A673 (cell line): ENCODE results near the gene DDI2. TPM values are rescaled to one million over a fixed set of nuclear protein-coding genes. Genes with fewer than 3 reads are reported as not detected.

Experiments used
- BruUV-seq: library from RNA; stranded (reverse); fragments of 400-500 nt; replicated peaks from 2 replicates; lab custom pipeline; 2021; lab: Mats Ljungman, UMichigan
- CTCF ChIA-PET: fragments of 300-600 bp; sonication (Branson Sonifier 250); formaldehyde crosslinking; loops from one replicate; lab custom pipeline; 2022; ENCODE audit warnings: antibody characterized with exemption; lab: Charles Lee
- POLR2A ChIA-PET: fragments of 300-600 bp; sonication (Branson Sonifier 250); formaldehyde crosslinking; loops from one replicate; lab custom pipeline; 2022; ENCODE audit warnings: antibody characterized with exemption; ENCODE audit not compliant: low non-redundant PET; lab: Charles Lee
- DNase-seq: peaks from one replicate; pipeline ENCODE4 v3.0.0-alpha.2; 2015; ENCODE audit warnings: low spot score
- H3K27ac ChIP-seq: fragments of 200-600 bp; sonication (generic); 2 replicates; pipeline ENCODE4 v1.5.1; 2016; ENCODE audit warnings: mixed run types, low read depth, mild to moderate bottlenecking, mixed read lengths, antibody characterized with exemption, low read length; ENCODE audit not compliant: poor library complexity, severe bottlenecking
- H3K27me3 ChIP-seq: fragments of 200-600 bp; sonication (generic); replicated peaks from 2 replicates; pipeline ENCODE4 v1.6.1; 2017; ENCODE audit warnings: mixed run types, low read depth, mild to moderate bottlenecking, mixed read lengths, antibody characterized with exemption, low read length; ENCODE audit not compliant: insufficient read depth, poor library complexity
- H3K36me3 ChIP-seq: fragments of 200-600 bp; sonication (generic); 2 replicates; pipeline ENCODE4 v1.6.1; 2016; ENCODE audit warnings: mixed run types, mild to moderate bottlenecking, mixed read lengths, antibody characterized with exemption, low read length; ENCODE audit not compliant: insufficient read depth, poor library complexity, severe bottlenecking
- H3K4me1 ChIP-seq: fragments of 200-600 bp; sonication (generic); 2 replicates; pipeline ENCODE4 v1.6.1; 2017; ENCODE audit warnings: mixed run types, mild to moderate bottlenecking, mixed read lengths, antibody characterized with exemption, low read length; ENCODE audit not compliant: insufficient read depth, poor library complexity, severe bottlenecking
- H3K4me3 ChIP-seq: fragments of 200-600 bp; sonication (generic); 2 replicates; pipeline ENCODE4 v1.5.1; 2016; ENCODE audit warnings: low read depth, mixed run types, mild to moderate bottlenecking, mixed read lengths, low read length; ENCODE audit not compliant: poor library complexity, severe bottlenecking
- H3K9me3 ChIP-seq: fragments of 200-600 bp; sonication (generic); 2 replicates; pipeline ENCODE4 v1.6.1; 2016; ENCODE audit warnings: mixed run types, low read depth, mild to moderate bottlenecking, mixed read lengths, antibody characterized with exemption, low read length; ENCODE audit not compliant: poor library complexity, severe bottlenecking
- EZH2 ChIP-seq: fragments of 200-600 bp; sonication (generic); IDR thresholded peaks from 2 replicates; pipeline ENCODE4 v1.6.1; 2017; ENCODE audit warnings: borderline replicate concordance, low read depth, mild to moderate bottlenecking, mixed read lengths, antibody characterized with exemption, low read length; ENCODE audit not compliant: poor library complexity, severe bottlenecking
- intact Hi-C: fragments of 100-400 bp; cut with micrococcal nuclease; formaldehyde crosslinking; loops from one replicate; pipeline ENCODE4 v1.10.0; 2022; ENCODE audit not compliant: unreplicated experiment
- total RNA-seq: library from RNA; stranded (reverse); gene quantifications from 2 replicates; pipeline ENCODE4 v1.2.3, GENCODE V29; 2021
- TF ChIP-seq, protein P1 (sequence below): fragments of 300-800, 200-600 bp; sonication (generic); conservative IDR thresholded peaks from 2 replicates; pipeline ENCODE4 v1.5.1; 2017; ENCODE audit warnings: low read depth, mild to moderate bottlenecking, antibody characterized with exemption, low read length, moderate library complexity, mixed read lengths

DDI2 gene
- total RNA-seq, 1 experiment from 2014 or later: 41.3 TPM

DNA sequence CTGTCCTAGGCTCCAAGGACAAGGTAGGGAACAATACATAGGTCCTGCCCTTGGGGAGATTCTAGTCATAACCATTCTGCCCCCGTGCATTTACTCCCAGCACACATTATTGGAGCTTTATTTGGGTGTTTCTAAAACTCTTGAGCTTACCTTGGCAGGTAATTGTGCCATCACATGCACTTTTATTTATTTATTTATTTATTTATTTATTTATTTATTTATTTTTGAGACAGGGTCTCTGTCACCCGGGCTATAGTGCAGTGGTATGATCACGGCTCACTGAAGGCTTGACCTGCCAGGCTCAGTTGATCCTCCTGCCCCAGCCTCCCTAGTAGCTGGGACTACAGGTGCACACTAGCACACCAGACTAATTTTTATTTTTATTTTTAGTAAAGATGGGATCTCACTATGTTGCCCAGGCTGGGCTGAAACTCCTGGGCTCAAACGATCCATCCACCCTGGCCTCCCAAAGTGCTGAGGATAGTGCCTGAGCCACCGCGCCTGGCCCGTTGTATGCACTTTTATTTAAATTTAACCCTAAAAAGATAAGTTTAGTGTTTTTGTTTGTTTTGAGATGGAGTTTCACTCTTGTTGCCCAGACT lies 41.6 kb upstream of the DDI2 start:
- no peak for DNase-seq
- H3K9me3 ChIP-seq: no peaks in the 10 kb centered on the region
- H3K36me3 ChIP-seq: no peaks in the 10 kb centered on the region
- ChIA-PET POLR2A (no interaction called here), CTCF (no interaction called here)
- no peaks in the 10 kb centered on the region for H3K27me3 ChIP-seq
- no peak overlapping the region for H3K27ac ChIP-seq
- TF ChIP-seq, protein P1, sequence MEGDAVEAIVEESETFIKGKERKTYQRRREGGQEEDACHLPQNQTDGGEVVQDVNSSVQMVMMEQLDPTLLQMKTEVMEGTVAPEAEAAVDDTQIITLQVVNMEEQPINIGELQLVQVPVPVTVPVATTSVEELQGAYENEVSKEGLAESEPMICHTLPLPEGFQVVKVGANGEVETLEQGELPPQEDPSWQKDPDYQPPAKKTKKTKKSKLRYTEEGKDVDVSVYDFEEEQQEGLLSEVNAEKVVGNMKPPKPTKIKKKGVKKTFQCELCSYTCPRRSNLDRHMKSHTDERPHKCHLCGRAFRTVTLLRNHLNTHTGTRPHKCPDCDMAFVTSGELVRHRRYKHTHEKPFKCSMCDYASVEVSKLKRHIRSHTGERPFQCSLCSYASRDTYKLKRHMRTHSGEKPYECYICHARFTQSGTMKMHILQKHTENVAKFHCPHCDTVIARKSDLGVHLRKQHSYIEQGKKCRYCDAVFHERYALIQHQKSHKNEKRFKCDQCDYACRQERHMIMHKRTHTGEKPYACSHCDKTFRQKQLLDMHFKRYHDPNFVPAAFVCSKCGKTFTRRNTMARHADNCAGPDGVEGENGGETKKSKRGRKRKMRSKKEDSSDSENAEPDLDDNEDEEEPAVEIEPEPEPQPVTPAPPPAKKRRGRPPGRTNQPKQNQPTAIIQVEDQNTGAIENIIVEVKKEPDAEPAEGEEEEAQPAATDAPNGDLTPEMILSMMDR: no peak
- TF ChIP-seq EZH2: no peak
- H3K4me3 ChIP-seq: no peak overlapping the region
- intact Hi-C loops: no loop called here
- BruUV-seq: no TSS peak
- no peaks in the 10 kb centered on the region for H3K4me1 ChIP-seq

DNA sequence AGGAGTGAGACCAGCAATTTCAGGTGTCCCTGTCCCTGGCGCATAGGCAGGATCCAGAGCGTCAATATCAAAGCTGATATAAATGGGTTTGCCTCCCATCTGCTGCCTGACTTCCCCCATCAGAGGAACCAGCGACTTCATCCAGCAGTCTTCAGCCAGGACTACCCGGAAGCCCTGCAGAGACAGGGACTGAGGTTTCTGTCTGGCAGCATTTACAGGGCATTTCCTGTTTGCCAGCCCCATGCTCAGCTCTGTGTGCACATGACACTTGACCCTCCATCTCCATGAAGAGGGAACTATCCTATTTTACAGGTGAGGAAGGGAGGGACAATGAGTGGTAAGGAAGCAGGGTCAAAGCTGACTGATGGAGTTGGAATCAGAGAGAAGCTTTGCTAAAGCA lies 39.6 kb upstream of the DDI2 start:
- no TSS peak for BruUV-seq
- no peaks in the 10 kb centered on the region for H3K4me1 ChIP-seq
- intact Hi-C loops: no loop called here
- no peak for DNase-seq
- no peaks in the 10 kb centered on the region for H3K9me3 ChIP-seq
- no peak for TF ChIP-seq EZH2
- H3K27me3 ChIP-seq: no peaks in the 10 kb centered on the region
- H3K36me3 ChIP-seq: no peaks in the 10 kb centered on the region
- H3K27ac ChIP-seq: no peak overlapping the region
- no peak overlapping the region for H3K4me3 ChIP-seq
- POLR2A ChIA-PET: no interaction called here
- CTCF ChIA-PET: no interaction called here

DNA sequence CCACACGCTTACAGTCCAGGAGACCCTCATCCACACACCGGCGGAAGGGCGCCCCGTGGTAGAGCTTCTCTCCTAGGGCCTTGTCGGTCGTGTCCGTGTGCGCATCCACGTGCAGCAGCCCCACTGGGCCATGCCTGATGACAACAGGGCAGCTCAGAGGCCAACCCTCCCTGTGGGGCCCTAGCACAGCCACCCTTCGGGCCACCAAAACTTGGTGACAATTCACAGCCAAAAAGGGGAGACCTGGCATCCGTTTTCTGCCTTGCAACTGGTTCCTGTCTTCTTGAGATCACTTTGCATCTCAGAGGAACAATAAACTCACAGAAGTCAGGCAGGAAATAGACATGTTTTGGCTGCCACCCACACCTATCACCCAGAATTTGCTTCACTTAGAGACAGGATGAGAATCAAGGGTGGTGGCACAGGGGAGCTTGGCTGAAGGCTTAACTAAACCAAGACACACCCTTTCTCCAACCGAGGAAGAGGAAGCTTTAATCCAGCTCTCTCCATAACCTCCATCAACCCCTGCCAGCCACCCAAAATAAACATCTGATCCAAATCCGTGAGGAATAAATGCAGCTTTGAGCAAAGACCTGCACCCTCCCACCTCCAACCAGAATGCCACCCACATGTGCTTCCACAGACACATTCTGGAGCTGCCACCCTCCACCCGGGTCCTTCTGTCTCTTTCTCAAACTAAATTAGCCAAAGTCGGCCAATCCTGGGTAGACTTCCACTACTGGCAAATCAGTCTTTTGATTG lies 38.2 kb upstream of the DDI2 start:
- Histone ChIP-seq H3K27me3 (no peaks in the 10 kb centered on the region), H3K36me3 (no peaks in the 10 kb centered on the region), H3K4me1 (no peaks in the 10 kb centered on the region), H3K4me3 (no peak overlapping the region), H3K27ac (no peak overlapping the region), H3K9me3 (no peaks in the 10 kb centered on the region)
- POLR2A ChIA-PET: no interaction called here
- BruUV-seq: no TSS peak
- DNase-seq: no peak
- TF ChIP-seq EZH2: no peak
- TF ChIP-seq, protein P1: no peak
- intact Hi-C loops: no loop called here
- CTCF ChIA-PET: no interaction called here
